ENCODE data around the gene HORMAD2.
"Not testable (repeated sequence)": the region's sequence is repeated elsewhere in the genome, so short reads cannot be mapped to it uniquely, and the experiment has no call there.

The HORMAD2 gene

GRCh38 chr22:30212363-30212995, 132.2 kb downstream of the HORMAD2 start:
- peak in 1 of 2 donors; percentile 46 for DNase-seq

GRCh38 chr22:30212996-30213441, 132.8 kb downstream of the HORMAD2 start:
- DNase-seq, result no peak

GRCh38 chr22:30214703-30215407, 134.6 kb downstream of the HORMAD2 start:
- DNase-seq, result no peak

DNA sequence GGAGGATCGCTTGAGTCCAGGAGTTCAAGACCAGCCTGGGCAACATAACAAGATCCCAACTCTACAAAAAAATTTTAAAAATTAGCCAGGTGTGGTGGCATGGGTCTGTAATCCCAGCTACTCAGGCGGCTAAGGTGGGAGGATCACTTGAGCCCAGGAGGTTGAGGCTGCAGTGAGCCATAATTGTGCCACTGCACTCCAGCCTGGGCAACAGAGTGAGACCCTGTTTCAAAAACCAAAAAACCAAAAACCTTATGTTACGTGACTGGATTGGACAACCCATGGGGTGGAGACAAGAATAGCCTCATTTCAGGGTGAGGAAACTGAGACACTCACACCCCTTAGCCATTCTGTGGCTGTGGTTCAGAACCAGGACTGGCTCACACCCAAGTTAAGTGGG, 136.0 kb downstream of the HORMAD2 start:
- DNase-seq, result not testable (repeated sequence)

- DNase-seq, result no peak
Measured at GRCh38 chr22:30216710-30217109, 136.4 kb downstream of the HORMAD2 start.

DNA sequence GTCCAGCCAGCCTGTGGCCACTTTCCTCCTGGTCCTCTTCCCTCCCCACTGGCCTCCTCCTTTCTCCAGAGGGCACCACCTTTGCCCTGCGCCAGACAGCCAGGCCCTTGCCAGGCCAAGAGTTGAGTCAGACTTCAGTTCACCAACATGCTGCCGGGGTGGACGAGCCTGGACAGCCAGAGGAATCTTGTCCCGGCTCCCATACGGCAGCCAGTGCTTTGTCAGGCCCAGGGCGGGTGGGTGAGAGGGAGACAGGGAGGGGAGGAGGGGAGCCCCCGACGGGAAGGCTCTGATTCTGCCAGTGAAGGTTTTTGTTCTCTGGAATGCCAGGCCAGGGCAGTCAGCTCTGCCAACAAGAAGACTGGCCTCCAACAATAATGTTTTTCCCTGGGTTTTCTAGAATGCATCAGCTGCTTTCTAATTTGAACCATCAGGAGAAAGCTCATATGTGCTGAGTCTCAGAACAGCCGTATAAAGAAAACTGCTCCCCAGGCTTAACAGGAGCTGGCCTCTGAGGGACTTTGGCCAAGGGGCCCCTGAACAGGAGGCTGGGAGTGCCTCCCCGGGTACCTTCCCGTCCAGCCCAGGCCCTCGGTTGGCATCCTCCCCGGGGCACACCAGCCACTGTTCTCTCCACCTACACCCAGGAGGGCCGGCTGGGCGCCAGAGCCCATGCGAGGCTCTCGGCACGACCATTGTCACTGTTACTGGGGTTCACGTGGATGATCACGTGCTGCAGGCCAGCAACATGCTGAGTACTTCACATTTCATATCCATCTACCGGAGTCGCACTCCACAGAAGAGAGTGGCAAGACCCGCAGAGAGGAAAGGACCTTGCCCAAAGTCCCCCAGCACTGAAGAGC, 137.7 kb downstream of the HORMAD2 start:
- no peak for DNase-seq

DNA sequence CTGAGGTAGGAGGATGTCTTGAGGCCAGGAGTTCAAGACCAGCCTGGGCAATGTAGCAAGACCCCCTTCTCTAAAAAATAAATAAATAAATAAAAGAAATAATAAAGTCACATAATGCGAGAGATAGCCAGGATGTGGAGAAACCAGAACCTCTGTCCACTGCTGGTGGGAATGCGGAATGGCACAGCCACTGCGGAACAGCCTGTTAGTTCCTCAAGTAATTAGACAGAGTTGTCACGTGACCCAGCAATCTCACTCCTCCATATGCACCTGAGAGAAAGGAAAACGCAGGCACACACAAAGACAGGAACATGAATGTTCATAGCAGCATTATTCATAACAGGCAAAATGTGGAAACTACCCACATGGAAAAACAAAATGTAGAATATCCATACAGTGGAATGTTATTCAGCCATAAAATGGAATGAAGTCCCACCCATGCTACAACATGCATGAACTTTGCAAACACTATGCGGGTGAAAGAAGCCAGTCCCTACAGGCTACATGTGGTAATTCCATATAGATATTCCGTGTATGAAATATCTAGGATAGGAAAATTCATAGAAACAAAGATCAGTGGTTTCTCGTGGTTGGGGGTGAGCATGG, 138.9 kb downstream of the HORMAD2 start:
- DNase-seq, result no peak

DNA sequence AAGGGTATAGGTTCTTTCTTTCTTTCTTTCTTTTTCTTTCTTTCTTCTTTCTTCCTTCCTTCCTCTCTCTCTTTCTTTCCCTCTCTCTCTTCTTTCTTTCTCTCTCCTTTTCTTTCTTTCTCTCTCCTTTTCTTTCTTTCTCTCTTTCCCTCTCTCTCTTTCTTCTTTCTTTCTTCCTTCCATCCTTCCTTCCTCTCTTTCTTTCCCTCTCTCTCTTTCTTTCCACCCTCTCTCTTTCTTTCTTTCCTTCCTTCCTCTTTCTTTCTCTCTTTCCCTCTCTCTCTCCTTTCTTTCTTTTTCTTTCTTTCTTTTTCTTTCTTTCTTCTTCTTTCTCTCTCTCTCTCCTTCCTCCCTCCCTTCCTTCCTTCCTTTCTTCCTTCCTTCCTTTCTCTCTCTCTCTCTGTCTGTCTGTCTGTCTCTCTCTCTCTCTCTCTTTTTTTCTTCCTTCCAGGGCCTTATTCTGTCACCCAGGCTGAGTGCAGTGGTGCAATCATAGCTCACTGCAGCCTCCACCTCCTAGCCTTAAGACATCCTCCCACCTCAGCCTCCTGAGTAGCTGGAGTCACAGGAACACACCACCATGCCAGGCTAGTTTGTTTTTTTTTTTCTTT, 139.5 kb downstream of the HORMAD2 start:
- DNase-seq, result no peak

DNA sequence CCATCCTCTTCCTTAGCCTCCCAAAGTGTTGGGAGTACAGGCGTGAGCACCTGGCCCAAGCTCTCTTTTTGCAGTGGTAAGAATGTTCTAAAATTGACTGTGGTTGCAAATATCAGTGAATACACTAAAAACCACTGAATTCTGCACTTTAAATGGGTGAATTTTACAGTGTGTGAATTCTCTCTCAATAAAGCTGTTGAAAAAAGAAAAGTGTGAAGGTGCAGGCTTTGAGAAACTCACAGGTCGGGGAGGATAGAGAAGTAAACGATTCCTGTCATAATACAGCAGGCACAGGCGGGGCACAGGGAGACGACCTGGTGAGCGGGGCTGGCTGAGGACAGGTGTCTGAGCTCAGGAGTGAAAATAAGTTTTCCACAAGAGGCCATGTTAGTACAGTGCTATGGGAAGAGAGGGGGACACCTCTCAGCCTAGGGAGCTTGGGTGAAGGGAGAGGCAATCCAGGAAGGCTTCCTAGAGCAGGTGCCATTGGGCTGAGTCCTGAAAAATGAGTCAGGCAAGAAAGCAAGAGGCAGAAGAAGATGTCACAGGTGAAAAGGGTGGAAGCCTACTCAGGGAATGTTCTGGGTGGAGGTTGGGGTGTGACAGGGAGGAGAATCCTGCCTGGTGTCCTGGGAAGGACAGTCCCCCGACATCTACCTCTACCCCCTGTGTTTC, 140.2 kb downstream of the HORMAD2 start:
- peak in 1 of 2 donors; percentile 20 for DNase-seq

DNA sequence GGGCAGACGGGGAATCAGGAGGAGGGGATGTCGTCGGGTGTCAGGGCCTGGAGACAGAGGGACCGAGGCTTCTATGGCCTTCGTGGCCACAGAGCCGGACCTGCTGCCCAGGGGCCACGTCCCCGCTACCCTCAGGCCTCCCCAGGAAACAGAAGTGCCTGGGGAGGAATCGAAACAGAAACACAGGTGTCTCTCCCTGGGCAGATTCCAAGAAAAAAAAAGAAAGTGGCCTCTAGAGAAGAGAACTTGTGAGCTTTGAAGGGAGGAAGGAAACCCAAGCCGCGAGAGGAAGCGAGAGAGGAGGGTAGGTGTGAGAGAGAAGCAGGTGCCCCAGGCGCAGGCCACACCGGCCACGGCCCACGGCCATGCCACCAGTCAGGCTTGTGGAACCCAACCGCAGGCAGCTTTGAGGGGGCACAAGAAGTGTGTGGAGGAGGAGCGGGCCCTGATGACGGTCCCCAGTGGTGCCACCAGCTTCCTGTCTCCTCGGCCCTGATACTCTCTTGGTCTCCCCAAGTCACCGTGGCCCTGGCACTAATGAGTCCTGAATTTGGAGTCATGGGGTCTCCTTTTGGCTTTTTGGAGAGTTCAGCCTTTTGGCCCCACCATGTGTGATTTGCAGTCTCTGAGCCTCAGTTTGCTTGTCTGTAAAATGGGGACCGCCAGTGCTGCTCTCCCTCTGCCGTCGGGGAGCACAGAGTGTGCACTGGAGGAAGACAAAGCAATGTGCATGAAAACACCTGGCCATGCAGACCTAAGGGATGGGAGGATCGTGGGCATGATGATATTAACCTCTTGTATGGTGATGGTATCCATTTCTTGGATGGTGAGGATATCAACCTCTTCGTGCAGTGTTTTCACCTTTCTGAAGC, 141.1 kb downstream of the HORMAD2 start:
- peak; percentile 80 to 87 for DNase-seq

DNA sequence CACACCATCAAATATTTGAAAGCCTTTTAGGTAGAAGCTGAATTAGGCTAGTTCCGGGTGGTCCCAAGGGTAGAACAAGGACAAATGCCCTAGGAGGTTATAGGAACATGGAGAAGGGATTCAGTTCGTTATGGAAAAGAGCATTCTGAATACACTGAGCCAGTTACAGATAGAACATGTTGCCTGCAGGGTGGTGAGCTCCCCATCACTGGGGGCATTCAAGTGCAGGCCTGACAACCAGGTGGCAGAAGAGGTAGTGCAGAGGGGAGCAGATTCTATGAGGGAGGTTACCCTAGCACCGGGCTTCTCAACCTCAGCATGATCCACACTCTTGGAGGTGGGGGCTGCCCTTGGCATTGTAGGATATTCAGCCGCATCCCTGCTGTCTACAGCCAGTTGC, 142.1 kb downstream of the HORMAD2 start:
- no peak for DNase-seq

DNA sequence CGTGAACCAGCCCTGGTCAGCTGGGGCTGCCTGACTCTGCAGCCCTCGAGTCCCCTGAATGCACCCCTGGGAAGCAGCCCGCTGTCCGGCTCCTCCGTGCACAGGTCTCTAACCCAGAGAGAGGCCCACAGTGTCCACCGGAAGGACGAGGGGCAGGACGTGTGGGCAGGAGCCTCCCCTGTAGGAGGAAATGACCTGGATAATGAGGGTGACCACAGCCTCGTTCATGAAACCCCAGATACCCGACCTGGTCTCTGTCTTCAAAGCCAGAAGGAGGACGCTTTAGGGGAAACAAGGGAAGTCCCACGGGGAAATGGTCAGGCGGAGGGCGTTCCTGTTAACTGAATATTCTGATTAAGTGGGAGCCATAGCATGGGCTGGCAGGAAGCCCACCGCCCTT, 143.0 kb downstream of the HORMAD2 start:
- DNase-seq, result peak in 1 of 2 donors; percentile 12

DNA sequence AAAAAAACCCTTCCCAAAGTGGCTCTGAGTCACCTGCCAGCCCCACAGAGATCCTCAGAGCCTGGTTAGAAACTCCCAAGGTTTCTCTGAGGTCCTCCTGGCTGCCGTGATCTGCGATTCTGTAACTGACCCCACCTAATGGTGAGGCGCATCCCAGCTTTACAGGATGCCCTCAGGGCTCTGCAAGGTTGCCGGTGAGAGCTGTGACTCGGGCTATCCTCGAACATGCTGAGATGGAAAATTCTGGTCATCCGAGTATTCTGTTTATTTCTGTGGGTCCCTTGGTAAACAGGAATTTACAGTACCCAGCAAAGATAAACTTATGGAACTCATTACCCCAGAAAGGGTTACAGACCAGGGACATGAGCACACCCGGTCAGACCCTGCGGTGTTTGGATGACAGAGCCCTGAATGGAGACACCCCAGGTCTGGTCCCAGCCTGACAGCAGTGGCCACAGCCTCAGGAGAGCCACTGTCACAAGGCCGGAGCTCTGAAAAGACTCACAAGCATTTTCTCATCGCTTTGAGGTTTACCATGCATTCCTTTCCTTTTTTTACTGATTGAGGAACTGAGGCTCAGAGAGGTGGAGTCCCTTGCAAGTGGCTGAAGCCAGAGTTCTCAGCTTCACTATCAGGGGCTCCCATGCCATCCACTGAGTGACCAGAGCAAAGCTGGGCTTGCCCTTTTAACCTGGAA, 144.0 kb downstream of the HORMAD2 start:
- no peak for DNase-seq

DNA sequence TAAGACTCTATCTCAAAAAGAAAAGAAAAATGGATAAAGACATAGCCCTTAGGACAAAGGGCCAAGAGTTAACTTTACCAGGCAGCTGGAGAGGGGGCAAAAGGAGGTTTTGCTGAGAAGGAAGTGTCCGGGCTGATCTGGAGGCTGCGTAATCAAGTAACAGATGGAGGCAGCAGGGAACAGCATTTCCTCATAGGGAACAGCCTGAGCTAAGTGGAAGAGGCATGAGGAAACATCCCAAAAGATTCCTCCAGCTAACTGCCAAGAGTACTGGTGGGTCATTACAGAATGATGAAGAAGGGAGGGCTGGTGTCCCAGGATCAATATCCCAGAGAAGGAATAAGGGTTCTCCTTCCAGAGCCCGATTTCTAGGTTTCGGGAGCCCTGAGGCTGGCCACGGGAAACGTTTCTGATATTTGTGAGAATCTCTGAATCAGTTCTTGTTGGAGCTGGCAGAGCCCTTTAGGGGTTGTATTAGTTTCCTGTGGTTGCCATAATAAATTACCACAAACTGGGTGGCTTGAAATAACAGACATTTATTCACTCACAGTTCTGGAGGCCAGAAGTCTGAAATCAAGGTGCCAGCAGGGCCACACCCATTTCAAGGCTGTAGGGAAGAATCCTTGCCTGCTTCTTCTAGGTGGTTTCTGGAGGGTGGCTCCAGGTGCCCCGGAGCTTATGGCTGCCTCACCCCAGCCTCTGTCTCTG, 145.1 kb downstream of the HORMAD2 start:
- no peak for DNase-seq

- DNase-seq, result no peak
Measured at GRCh38 chr22:30226192-30226832, 146.0 kb downstream of the HORMAD2 start.
